GM19099 (cell line): ENCODE data around the gene BDP1.

Experiments
- POLR2A ChIP-seq: IDR thresholded peaks from 3 replicates; pipeline ENCODE4 v1.6.1; 2011; ENCODE audit warnings: low read depth; ENCODE audit not compliant: insufficient read length; ENCODE audit errors: extremely low read depth

The BDP1 gene

GRCh38 chr5:71588533-71588885 lies 133.1 kb downstream of the BDP1 start:
- TF ChIP-seq POLR2A, result no peak

- no peak for TF ChIP-seq POLR2A
Observed at GRCh38 chr5:71589903-71590302, 134.5 kb downstream of the BDP1 start.

- TF ChIP-seq POLR2A, result no peak
Observed at GRCh38 chr5:71591100-71591499, 135.6 kb downstream of the BDP1 start.

- TF ChIP-seq POLR2A, result no peak
Observed at GRCh38 chr5:71596169-71596568, 140.7 kb downstream of the BDP1 start.

- TF ChIP-seq POLR2A, result no peak
Observed at GRCh38 chr5:71597001-71597400, 141.6 kb downstream of the BDP1 start.

- TF ChIP-seq POLR2A, result no peak
Observed at GRCh38 chr5:71600783-71601182, 145.3 kb downstream of the BDP1 start.

- no peak for TF ChIP-seq POLR2A
Observed at GRCh38 chr5:71601222-71602026, 146.0 kb downstream of the BDP1 start.

GRCh38 chr5:71615809-71616208 lies 160.4 kb downstream of the BDP1 start:
- TF ChIP-seq POLR2A, result no peak
